NCI-H524 treated with DMSO at 0.1 percent for 48 hours (cell line): ENCODE results near the gene TECTB.

Experiments used
- DNase-seq: peaks from one replicate; lab custom pipeline; 2025; lab: John Stamatoyannopoulos, UW

TECTB gene

DNA sequence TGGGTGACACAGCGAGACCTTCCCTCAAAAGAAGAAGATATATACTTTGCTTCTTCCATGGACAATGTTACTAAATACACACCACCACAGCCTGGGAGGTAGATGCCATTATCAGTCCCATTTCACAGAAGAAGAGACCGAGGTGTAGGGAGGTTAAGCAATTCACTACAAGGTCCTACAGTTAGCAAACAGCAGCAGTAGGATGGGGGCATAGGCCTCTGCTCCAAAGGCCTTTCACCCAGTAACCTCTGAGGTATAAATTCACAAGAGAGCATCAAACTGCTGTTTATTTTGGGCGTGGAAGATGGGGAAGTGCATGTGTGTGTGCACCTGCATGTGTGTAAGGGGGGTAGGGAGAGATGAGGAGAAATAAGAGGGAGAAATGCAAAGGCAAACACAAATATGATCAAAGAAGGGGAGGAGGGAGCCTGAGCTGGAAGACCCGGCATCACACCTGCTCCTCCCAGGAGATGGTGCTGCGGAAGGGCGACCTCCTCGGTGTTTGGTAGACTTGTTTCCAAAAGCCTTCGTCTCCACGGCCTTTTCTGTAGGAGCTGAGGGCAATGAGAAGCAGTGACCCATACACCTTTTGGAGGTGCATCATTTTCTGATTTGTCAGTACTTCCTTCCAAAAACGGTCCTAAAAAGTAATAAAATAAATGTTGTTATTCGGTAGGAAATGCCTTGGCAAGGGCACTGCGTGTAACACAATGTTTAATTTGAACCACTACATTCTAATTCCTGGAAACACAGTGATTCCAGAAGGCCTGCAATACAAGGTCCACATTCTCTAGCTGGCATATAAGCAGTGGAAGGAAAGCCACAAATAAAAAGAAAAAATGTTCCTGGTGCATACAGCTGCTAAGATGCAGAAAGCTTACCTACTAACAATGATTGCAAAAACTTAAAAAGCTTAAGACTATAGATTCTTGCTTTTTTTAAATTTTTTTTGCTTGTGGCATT is 64.8 kb downstream of the TECTB start:
- no peak for DNase-seq

DNA sequence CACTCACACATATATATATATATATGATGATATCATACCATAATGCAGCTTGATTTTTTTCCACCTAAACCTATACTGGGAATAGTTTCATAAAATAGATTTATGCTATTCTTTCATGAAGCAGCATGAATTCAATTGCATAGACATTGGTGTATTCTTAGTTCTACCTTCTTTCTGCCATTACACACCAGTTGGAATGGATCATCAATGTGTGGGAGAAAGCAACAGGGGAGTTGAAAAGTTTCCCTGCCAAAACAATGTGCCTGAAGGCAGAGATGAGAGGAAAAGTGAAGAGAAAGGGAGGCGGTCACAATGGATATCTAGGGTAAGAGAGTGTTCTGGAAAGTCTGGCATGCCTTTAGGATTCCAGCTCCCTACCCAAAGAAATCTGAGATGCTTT is 65.6 kb downstream of the TECTB start:
- DNase-seq: no peak

DNA sequence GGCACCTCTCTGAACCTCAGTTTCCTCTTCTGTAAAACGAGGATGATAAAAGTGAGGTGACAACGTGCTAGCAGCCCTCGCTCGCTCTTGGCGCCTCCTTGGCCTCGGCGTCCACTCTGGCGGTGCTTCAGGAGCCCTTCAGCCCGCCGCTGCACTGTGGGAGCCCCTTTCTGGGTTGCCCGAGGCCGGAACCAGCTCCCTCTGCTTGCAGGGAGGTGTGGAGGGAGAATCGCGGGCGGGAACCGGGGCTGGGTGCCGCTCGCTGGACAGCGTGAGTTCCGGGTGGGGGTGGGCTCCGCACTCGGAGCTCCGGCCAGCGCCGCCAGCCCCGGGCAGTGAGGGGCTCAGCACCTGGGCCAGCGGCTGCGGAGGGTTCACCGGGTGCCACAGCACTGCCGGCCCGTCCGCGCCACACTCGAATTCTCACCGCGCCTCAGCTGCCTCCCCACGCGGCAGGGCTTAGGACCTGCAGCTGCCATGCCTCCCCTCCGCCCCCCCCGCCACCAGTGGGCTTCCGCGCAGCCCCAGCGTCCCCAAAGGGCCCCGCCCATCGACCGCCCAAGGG is 66.4 kb downstream of the TECTB start:
- DNase-seq: no peak

DNA sequence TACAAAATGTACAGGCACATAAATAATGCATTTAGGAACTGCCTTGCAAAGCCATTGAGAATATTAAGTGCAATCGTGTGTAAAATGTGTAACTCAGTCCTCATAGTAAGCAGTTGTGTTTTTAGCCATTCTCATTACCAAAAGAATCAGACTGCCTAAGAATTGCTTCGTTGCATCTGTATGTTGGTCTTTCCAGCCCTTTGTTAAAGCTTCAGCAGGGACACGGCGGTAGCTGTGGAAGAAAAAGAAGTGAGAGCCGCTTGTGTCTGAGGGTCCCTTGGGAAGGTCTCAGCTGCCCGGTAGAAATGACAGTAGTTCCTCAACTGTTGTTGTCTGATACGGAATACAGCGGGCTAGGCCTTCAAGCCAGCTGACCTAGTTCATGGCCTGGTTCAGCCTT is 67.9 kb downstream of the TECTB start:
- no peak for DNase-seq

DNA sequence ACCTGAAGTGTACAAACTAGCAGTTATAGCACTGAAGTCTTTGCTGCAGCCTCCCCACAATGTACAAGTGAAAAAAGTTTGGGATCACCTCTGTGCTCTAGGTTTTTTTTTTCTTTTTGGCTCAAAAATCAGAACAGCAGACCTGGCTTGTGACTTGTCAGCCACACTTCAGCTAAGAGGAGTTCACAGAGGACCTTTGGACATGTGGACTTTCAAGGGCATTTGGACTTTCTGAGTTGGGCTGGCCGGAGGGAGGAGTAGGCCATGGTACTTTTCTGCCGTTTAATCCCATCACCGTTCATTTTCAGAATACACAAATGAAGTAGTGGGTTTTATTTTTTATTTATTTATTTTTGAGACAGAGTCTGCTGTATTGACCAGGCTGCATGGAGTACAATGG is 68.8 kb downstream of the TECTB start:
- no peak for DNase-seq

DNA sequence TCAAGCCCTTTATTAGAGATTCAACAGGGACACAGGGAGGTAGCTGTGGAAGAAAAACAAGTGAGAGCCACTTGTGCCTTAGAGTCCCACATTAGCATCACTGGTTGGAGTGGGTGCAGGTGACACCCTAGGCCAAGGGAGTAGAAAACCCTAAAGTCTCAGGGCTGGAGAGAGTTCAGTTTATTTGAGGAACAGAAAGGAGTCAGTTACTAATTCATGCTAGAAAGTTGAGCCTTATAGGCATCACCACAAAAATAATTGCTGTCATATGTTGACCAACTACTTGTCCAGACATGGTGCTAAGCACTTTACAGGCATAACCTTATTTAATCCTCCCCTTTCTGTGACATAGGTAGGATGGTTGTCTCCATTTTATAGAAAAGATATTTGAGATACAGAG is 69.8 kb downstream of the TECTB start:
- DNase-seq: no peak
